Measurements from ENCODE around the gene CDH23. TPM values are rescaled to one million over a fixed set of nuclear protein-coding genes. Genes with fewer than 3 reads are reported as not detected.

The CDH23 gene
- total and polyA plus RNA-seq, 2 of the 8 experiments (the other 6 are each of a cell fraction or from before 2014, with no cell fraction given): 1.9 to 4.9 TPM

GRCh38 chr10:71815515-71816130, 418.9 kb downstream of the CDH23 start:
- no peak overlapping the region for H2BK5ac ChIP-seq (ENCODE audit: low read depth, low read length)
- H4K20me1 ChIP-seq (replicated peaks in 1 of 2; ENCODE audit: control insufficient read depth in 1 of 2, insufficient read depth in 2 of 2, low read length in 2 of 2): peaks cover 4 to 8% of the 10 kb centered on the region in 2 experiments
- H3K79me1 ChIP-seq (ENCODE audit: low read depth, low read length): no peaks in the 10 kb centered on the region
- CTCF ChIA-PET (ENCODE audit: partially characterized antibody): interaction anchor here (0.6 to 5.2 kb wide), 17 partner anchors 10 to 113 kb away, joined by 3 to 30 read pairs (median 6); no protein-coding TSS in a partner anchor
- no peak overlapping the region for H3K18ac ChIP-seq (ENCODE audit: extremely low read depth, low read length)
- H3K4me3 ChIP-seq (ENCODE audit: extremely low read depth in 1 of 4, insufficient read depth in 2 of 4, low read depth in 3 of 4, low read length in 4 of 4): no peak overlapping the region
- no peaks in the 10 kb centered on the region for H3K27me3 ChIP-seq (replicated peaks in 1 of 4; ENCODE audit: control insufficient read depth in 3 of 4, extremely low read depth in 1 of 4, insufficient read depth in 3 of 4, low read length in 3 of 4)
- peaks cover 23 to 55% (median 47%) of the 10 kb centered on the region in 4 experiments for H3K36me3 ChIP-seq (ENCODE audit: control insufficient read depth in 2 of 4, insufficient read depth in 4 of 4, low read length in 3 of 4)
- no peak overlapping the region for H3K9ac ChIP-seq (replicated peaks in 1 of 4; ENCODE audit: extremely low read depth in 1 of 4, low read depth in 3 of 4, low read length in 3 of 4)
- no peak overlapping the region for H4K8ac ChIP-seq (ENCODE audit: extremely low read depth, insufficient read depth, low read length)
- H2BK15ac ChIP-seq (ENCODE audit: low read length): no peak overlapping the region
- H3K4me1 ChIP-seq (replicated peaks in 1 of 4; ENCODE audit: control insufficient read depth in 3 of 4, insufficient read depth in 4 of 4, low read length in 3 of 4): peaks cover 0 to 3% (median 0%) of the 10 kb centered on the region in 4 experiments; a peak in 1 of 7 replicates
- no peak overlapping the region for H3K14ac ChIP-seq (ENCODE audit: insufficient read length)
- no peak overlapping the region for H2BK12ac ChIP-seq (ENCODE audit: low read depth, low read length)
- H2BK120ac ChIP-seq (replicated peaks; ENCODE audit: low read depth, low read length): no peak overlapping the region
- H3K79me2 ChIP-seq (ENCODE audit: control insufficient read depth in 1 of 2, insufficient read depth in 2 of 2, low read length in 2 of 2): no peaks in the 10 kb centered on the region
- no peak overlapping the region for H3K27ac ChIP-seq (ENCODE audit: low read depth, low read length)
- 84% methylated on average over 15 of the region's 15 CpGs; no CpG with 5 or more reads in 1 of the 2 experiments for WGBS, 2 experiments (ENCODE audit: extremely low coverage in 1 of 2, insufficient coverage in 1 of 2, insufficient read length in 1 of 2, insufficient replicate concordance in 2 of 2, low coverage in 1 of 2, low lambda C conversion rate in 2 of 2, missing lambda C conversion rate in 1 of 2)
- no peak overlapping the region for H4K5ac ChIP-seq (ENCODE audit: insufficient read length, low read depth, low read length)
- H2AK5ac ChIP-seq (ENCODE audit: low read depth, low read length): no peak overlapping the region
- no peak overlapping the region for H2BK20ac ChIP-seq (ENCODE audit: low read length)
- H3K56ac ChIP-seq (replicated peaks; ENCODE audit: insufficient read length, low read depth, low read length): no peak overlapping the region
- DNase-seq (ENCODE audit: low read depth in 1 of 2, low spot score in 2 of 2) (no peak), FAIRE-seq (no peak)
- no peak overlapping the region for H3K4ac ChIP-seq (replicated peaks; ENCODE audit: insufficient read length, low read depth, low read length)
- no peaks in the 10 kb centered on the region for H3K23me2 ChIP-seq (ENCODE audit: low read depth, low read length)
- H3K4me2 ChIP-seq (ENCODE audit: insufficient read depth in 1 of 2, low read depth in 2 of 2, low read length in 2 of 2): no peak overlapping the region
- H4K91ac ChIP-seq (replicated peaks; ENCODE audit: insufficient read length, low read length): no peak overlapping the region
- no peaks in the 10 kb centered on the region for H3K9me3 ChIP-seq (ENCODE audit: insufficient read depth in 2 of 2, low read depth in 1 of 2, low read length in 1 of 2)
- H2AFZ ChIP-seq (ENCODE audit: low read length): no peak overlapping the region
- POLR2A ChIA-PET (ENCODE audit: partially characterized antibody): interaction anchor here (1.0 to 2.9 kb wide), 3 partner anchors 9 to 43 kb away, joined by 3 to 10 read pairs (median 3); partner anchors contain the start of gene VSIR
- H3K23ac ChIP-seq (ENCODE audit: insufficient read length): no peak overlapping the region
- no peak for TF ChIP-seq MAFK (IDR thresholded peaks at IDR 0.05; ENCODE audit: low read depth, low read length)
- TF ChIP-seq RFX5 (IDR thresholded peaks at IDR 0.05; ENCODE audit: borderline replicate concordance, low read depth, low read length): no peak
- no peak for TF ChIP-seq JUN (IDR thresholded peaks at IDR 0.05; ENCODE audit: low read depth, low read length)
- no peak for TF ChIP-seq TAF7 (optimal IDR thresholded peaks at IDR 0.05; ENCODE audit: borderline replicate concordance, low read depth, low read length)
- TF ChIP-seq USF2 (IDR thresholded peaks at IDR 0.05; ENCODE audit: low read length): no peak
- TF ChIP-seq POLR2AphosphoS5 (IDR thresholded peaks at IDR 0.05; ENCODE audit: low read depth, low read length): no peak; the same call in 1 of the 2 replicates
- no peak for TF ChIP-seq POU5F1 (IDR thresholded peaks at IDR 0.05; ENCODE audit: low read depth, low read length)
- TF ChIP-seq KDM4A (IDR thresholded peaks at IDR 0.05; ENCODE audit: low read depth, low read length, severe bottlenecking): no peak
- TF ChIP-seq HDAC6 (IDR thresholded peaks at IDR 0.05; ENCODE audit: low read depth, low read length): no peak
- no peak for TF ChIP-seq CHD1 (IDR thresholded peaks at IDR 0.05; ENCODE audit: low read depth, low read length)
- TF ChIP-seq SIX5 (IDR thresholded peaks at IDR 0.05; ENCODE audit: low read depth, low read length): no peak
- TF ChIP-seq CREB1 (IDR thresholded peaks at IDR 0.05): no peak
- TF ChIP-seq CTBP2 (IDR thresholded peaks at IDR 0.05; ENCODE audit: borderline replicate concordance, insufficient read depth, insufficient read length, low read length): no peak
